ENCODE measurements around the gene BMS1.

- TF ChIP-seq CTCF (IDR thresholded peaks at IDR 0.05) (no peak), POLR2A (IDR thresholded peaks at IDR 0.05) (no peak)
Observed at GRCh38 chr10:42869977-42870350, 87.4 kb downstream of the BMS1 start.
